Ishikawa (cell line): ENCODE data around the gene S100A2.

ENCODE experiments used
- CEBPB ChIP-seq: IDR thresholded peaks from 2 replicates; pipeline ENCODE4 v1.6.1; 2012
- CREB1 ChIP-seq: IDR thresholded peaks from 2 replicates; pipeline ENCODE4 v1.6.1; 2012; ENCODE audit warnings: low read depth
- EGR1 ChIP-seq: IDR thresholded peaks from 2 replicates; pipeline ENCODE4 v1.6.1; 2012
- EP300 ChIP-seq: IDR thresholded peaks from 2 replicates; pipeline ENCODE4 v1.6.1; 2012; ENCODE audit warnings: borderline replicate concordance
- FOXM1 ChIP-seq: IDR thresholded peaks from 2 replicates; pipeline ENCODE4 v1.6.1; 2012; ENCODE audit warnings: low read depth, borderline replicate concordance
- NFIC ChIP-seq: IDR thresholded peaks from 2 replicates; pipeline ENCODE4 v1.6.1; 2012
- RAD21 ChIP-seq: IDR thresholded peaks from 2 replicates; pipeline ENCODE4 v1.6.1; 2012; ENCODE audit warnings: low read depth
- TAF1 ChIP-seq: IDR thresholded peaks from 2 replicates; pipeline ENCODE4 v1.6.1; 2012; ENCODE audit warnings: low read depth, mild to moderate bottlenecking
- TCF12 ChIP-seq: IDR thresholded peaks from 2 replicates; pipeline ENCODE4 v1.6.1; 2012; ENCODE audit warnings: low read depth
- TEAD4 ChIP-seq: IDR thresholded peaks from 2 replicates; pipeline ENCODE4 v1.6.1; 2012
- YY1 ChIP-seq: IDR thresholded peaks from 2 replicates; pipeline ENCODE4 v1.6.1; 2012; ENCODE audit warnings: low read depth
- ZBTB7A ChIP-seq: IDR thresholded peaks from 2 replicates; pipeline ENCODE4 v1.6.1; 2012; ENCODE audit warnings: low read depth
- TF ChIP-seq, protein P1 (sequence below): IDR thresholded peaks from 2 replicates; pipeline ENCODE4 v1.6.1; 2012; ENCODE audit warnings: low read depth, mild to moderate bottlenecking
- TF ChIP-seq, protein P2 (sequence below): IDR thresholded peaks from 2 replicates; pipeline ENCODE4 v1.6.1; 2012
- TF ChIP-seq, protein P3 (sequence below): IDR thresholded peaks from 2 replicates; pipeline ENCODE4 v1.6.1; 2012

Gene S100A2

DNA sequence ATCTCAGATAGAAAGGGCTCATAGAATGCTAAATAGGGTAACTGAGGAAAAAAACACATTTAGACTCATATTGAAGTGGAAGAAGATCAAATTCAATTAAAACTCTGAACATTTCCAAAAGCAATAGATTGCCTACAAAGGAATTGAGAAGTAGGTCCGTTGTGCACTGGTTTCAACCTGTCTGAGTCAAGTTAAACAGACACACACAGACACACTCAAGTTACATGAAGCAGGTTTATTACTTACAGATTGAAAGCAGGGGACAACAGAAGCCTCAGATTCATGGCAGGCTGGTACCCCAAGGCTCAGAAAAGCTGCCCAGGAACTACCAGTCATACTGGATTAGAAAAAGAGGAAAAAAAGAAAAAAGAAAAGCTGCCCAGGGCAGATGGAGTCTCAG lies 20.7 kb upstream of the S100A2 start:
- no peak for TF ChIP-seq RAD21
- TF ChIP-seq, protein P1, sequence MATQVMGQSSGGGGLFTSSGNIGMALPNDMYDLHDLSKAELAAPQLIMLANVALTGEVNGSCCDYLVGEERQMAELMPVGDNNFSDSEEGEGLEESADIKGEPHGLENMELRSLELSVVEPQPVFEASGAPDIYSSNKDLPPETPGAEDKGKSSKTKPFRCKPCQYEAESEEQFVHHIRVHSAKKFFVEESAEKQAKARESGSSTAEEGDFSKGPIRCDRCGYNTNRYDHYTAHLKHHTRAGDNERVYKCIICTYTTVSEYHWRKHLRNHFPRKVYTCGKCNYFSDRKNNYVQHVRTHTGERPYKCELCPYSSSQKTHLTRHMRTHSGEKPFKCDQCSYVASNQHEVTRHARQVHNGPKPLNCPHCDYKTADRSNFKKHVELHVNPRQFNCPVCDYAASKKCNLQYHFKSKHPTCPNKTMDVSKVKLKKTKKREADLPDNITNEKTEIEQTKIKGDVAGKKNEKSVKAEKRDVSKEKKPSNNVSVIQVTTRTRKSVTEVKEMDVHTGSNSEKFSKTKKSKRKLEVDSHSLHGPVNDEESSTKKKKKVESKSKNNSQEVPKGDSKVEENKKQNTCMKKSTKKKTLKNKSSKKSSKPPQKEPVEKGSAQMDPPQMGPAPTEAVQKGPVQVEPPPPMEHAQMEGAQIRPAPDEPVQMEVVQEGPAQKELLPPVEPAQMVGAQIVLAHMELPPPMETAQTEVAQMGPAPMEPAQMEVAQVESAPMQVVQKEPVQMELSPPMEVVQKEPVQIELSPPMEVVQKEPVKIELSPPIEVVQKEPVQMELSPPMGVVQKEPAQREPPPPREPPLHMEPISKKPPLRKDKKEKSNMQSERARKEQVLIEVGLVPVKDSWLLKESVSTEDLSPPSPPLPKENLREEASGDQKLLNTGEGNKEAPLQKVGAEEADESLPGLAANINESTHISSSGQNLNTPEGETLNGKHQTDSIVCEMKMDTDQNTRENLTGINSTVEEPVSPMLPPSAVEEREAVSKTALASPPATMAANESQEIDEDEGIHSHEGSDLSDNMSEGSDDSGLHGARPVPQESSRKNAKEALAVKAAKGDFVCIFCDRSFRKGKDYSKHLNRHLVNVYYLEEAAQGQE, result no peak
- no peak for TF ChIP-seq TCF12
- TF ChIP-seq FOXM1, result no peak
- TF ChIP-seq, protein P2, sequence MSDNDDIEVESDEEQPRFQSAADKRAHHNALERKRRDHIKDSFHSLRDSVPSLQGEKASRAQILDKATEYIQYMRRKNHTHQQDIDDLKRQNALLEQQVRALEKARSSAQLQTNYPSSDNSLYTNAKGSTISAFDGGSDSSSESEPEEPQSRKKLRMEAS, result no peak

DNA sequence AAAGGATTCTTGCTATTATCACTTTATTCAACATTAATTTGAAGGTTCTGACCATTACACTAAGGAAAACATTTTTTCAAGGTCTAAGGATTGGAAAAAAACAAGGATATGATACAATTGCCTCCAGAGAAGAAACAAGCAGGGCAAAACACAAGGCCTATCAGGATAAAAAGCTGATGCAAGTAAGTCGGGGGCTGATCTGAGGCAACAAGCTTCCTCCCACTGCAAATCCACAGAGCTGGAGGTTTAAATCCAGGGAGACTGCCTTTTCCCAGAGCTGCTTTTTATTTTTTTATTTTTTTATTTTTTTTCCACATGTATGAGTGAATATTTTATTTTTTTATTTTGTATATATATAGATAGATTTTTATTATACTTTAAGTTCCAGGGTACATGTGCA lies 19.4 kb upstream of the S100A2 start:
- TF ChIP-seq YY1, result no peak
- TF ChIP-seq FOXM1, result no peak
- no peak for TF ChIP-seq EP300
- TF ChIP-seq CREB1, result no peak
- TF ChIP-seq ZBTB7A, result no peak
- no peak for TF ChIP-seq RAD21
- no peak for TF ChIP-seq TEAD4
- TF ChIP-seq, protein P2, result no peak
- TF ChIP-seq NFIC, result no peak

DNA sequence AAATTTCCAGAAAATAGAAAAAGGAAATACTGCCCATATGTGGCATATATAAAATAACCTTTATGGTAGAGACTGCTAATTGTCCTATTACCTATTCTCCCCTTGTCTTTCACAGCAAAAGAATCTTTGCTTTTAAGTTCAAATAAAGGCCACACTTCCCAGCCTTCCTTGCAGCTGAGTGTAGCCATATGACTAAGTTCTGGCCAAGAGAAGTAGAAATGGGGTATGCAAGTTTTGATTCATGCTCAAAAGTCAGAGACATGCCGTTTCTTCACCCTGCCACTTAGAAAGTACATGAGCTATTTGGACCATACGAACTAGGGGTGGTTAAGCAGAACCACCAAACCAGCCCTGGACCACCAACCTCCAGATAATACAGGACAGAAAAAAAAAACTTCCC lies 18.3 kb upstream of the S100A2 start:
- TF ChIP-seq NFIC (no peak), TAF1 (no peak), ZBTB7A (no peak), EGR1 (no peak), TCF12 (no peak), TEAD4 (no peak), CEBPB (no peak), FOXM1 (no peak), YY1 (no peak), EP300 (no peak), CREB1 (no peak), RAD21 (no peak)
- TF ChIP-seq, protein P1, result no peak
- TF ChIP-seq, protein P2, result no peak
- TF ChIP-seq, protein P3, sequence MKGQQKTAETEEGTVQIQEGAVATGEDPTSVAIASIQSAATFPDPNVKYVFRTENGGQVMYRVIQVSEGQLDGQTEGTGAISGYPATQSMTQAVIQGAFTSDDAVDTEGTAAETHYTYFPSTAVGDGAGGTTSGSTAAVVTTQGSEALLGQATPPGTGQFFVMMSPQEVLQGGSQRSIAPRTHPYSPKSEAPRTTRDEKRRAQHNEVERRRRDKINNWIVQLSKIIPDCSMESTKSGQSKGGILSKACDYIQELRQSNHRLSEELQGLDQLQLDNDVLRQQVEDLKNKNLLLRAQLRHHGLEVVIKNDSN, result no peak

DNA sequence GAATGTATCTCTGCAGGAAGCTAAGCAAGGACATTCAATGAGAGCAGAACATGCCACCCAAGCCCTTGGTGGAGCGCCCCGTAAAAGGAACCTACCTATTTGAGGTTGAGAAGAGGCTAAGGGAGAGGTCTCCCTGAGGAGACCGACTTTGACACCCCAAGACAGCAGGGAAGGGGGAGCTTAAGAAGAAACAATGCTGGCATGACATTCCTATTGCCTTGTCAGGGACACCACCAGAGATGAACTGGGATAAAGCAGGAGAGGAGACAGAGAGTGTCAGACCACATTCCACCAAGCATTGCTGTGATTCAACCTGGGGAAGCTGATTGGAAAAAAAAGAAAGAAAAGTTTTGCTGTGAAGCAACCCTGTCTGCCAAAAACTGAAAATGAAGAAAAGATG lies 13.3 kb upstream of the S100A2 start:
- TF ChIP-seq, protein P3, result no peak
- TF ChIP-seq, protein P2, result no peak
- TF ChIP-seq CREB1 (no peak), TAF1 (no peak), NFIC (no peak), CEBPB (no peak), TCF12 (no peak), ZBTB7A (no peak), RAD21 (no peak), TEAD4 (no peak), EGR1 (no peak), EP300 (no peak), FOXM1 (no peak), YY1 (no peak)
- TF ChIP-seq, protein P1, result no peak
